GM18870 (cell line): ENCODE results near the gene NPTXR.

Source experiments
- ATAC-seq: cut with Tn5 transposase; IDR thresholded peaks from one replicate; pipeline ENCODE4 v1.9.1; 2021; ENCODE audit warnings: moderate library complexity; ENCODE audit not compliant: unreplicated experiment

Gene NPTXR

DNA sequence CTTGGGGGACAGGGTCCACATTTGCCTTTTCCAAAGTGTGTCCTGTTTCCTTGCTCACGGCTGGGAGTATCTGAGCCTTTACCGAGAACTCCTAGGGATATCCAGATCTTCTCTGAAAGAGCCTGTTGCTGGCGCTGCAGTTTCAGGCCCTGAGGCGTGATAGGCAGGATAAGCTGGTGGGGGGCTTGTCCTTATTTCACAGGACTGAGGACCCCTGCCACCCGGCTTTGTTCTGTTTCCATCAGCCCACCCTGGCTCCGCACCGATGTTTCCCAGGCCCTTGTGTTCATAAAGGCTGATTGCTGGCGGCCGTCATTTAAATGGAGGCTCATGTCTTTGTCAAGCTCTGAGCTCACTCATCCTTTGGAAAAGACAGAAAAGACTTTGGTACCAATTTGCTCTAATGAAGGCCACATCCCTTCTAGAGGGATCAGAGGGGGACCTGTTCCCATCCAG, 9.4 kb upstream of the NPTXR start:
- ATAC-seq, result no peak

DNA sequence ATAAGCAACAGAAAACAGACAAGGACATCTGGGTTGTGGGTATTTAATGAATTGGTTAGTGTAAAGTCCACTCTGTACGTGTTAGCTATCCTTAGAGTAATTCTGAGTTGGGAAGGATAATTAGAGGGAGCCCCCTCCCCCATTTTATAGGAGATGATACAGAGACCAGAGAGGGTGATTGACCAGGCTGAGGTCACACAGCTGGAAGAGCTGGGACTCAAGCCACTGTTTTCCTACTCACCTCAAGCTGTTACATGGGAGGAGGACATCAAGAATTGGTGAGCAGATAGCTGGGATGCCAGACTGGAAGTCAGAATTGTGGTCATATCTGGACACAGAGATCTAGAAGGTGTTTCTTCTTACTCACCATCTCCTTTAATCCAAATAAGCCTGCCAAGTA, 8.7 kb upstream of the NPTXR start:
- no peak for ATAC-seq

DNA sequence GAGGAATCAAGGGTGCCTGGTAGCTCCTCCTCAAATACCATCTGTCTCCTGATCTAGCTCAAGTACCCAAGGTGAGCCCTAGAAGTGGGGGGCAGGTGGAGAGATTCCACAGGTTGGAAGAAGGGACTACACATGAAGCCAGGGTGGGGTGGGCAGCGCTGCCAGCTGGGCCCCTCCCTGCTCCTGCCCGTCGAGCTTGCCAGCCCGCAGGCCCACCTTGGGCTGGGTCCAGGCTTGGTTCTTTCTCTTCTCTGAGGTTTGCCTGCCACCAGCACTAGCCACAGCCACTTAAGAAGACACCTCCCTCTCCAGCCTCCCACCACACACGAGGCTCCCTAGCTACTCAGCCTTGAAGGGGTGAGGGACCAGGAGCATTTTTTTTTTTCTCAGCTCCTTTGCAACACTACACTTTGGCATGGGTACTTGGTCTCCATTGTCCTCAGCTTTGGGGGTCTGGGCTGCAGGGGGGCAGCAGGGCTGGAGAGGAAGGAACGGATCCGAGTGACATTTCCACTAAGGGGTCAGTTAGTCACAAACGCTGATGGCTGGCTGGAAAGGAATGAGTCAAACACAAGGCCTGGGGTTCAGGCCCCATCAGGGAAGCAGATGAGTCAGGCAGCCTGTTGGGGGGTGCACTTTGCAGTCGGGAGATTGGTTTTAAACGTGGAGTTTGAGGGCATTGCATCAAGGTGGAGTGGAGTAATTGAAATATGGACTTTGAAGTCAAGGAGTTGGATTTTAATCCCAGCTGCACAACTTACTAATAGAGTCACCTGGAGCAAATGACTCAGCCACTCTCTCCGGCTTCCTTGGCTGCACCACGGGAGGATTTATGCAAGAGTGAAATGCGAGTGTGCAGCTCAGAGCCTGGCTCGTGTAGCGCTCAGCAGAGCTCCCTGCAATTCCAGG, 7.4 kb upstream of the NPTXR start:
- ATAC-seq, result no peak

DNA sequence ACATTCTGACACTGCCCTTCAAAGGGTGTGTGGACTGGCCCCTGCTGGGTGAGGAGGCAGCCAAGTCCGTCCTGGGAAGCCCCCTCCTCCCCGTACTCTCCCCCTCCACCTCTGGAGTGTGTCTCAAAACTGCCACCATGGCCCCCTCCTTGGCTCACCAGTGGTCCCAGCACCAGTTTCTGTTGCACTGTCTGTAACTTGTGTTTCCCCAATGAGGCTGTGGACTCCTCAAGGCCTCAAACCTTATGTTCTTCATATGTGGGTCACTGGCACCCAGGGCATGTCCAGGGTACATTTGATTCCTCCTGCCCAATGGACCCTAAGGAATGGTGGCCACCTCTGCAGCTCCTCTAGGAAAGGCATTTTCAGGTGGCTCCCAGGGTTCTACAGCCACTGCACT, 6.6 kb upstream of the NPTXR start:
- no peak for ATAC-seq

DNA sequence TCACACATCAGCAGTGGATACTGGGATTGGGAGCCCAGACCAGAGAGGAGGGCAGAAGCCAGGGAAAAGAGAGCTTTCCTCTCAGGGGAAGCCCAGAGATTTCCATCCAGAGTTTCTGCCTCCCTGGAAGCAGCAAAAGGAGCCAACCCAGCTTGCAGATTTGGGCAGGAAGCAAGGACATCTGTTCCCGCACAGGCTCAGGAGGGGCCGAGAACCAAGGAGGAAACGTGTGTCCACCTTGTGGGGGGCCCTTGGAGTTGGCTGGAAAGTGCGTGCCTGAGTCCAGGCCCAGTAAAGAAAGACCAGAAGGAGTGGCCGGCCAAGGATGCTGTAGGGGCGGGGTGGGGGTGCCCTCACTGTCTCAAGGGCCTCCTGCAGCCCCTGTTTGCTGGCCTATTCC, 6.0 kb upstream of the NPTXR start:
- ATAC-seq, result no peak

DNA sequence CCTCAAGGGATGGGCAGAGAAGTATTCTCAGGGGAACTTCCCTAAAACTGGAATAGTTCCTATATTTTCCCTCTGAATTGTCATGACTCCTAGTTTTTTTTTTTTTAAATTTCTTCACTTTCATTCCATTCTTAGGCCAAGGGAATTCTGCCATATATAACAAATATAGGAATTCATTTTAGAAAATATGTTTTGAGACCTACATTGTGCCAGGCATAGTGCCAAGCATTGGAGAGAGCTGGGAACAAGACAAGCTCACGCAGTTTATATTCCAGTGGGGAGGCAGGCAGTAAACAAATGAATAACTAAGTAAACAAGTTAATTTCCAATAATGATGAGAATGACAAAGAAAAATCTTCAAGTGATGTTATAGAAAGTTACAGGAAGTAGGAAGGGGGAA, 2.6 kb upstream of the NPTXR start:
- ATAC-seq, result no peak

DNA sequence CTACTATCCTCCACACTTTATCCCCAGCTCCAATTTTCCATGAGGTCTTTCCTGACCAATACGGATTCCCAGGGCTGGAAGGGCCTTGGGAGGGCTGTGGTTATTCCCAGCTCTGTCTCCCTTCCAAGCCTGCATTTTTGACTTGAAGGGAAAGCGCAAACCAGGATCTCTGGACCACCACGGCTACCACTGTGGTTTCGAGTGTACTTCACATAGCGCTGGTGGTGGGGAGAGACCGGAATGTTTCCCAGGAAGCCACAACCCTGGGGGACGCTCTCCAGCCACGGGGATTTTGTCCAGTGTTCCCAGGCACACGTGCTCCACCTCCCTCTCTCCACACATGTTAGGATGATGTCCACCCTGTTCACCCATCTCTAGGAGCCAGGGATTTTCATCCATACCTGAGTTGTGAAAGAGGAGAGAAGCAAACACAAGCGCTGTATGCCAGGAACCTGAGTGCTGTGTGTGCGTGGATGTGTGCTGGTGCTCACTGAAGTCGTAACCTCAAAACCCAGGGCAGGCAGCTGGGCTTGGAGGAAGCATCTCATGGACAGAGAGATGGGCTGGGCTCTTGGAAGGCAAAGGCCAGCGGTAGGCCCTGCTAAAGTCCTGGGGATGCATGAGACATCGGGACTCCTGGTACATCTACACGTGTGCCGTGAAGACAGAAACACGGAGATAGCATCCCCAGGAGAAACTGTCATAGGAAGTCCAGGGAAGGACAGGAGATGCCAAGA, 1.3 kb upstream of the NPTXR start:
- no peak for ATAC-seq

DNA sequence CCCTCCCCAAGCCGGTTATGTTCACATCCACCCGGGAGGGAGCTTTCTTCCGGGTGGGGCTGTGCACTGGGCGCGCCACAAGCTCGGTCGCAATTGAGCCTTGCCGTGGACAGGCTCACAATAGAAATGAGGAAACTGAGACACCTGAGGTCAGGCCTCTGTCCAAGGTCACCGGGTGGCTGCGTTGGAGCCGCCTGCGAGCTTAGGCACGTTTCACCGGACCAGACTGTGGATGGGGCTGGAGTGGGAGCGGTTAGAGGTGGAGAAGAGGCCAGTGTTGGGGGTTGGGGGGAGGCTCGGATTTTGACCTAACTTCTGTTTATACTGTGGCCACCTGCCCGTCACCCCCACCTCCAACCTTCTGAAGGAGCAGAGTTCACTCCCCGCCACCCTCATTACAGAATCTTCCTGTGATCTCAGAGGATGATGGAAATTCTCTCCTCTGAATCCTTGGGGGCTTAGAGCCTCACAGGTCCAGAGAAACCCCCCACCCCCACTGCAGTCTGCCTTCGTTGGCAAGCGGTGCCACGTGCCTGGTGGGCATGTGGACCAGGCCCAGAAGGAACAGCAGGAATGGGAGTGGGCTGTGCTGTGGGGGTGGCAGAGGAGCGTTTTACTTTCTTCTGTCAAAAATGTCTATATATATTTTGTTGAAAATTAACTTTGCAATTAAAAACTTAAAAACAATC, 631 bp upstream of the NPTXR start:
- ATAC-seq, result no peak

DNA sequence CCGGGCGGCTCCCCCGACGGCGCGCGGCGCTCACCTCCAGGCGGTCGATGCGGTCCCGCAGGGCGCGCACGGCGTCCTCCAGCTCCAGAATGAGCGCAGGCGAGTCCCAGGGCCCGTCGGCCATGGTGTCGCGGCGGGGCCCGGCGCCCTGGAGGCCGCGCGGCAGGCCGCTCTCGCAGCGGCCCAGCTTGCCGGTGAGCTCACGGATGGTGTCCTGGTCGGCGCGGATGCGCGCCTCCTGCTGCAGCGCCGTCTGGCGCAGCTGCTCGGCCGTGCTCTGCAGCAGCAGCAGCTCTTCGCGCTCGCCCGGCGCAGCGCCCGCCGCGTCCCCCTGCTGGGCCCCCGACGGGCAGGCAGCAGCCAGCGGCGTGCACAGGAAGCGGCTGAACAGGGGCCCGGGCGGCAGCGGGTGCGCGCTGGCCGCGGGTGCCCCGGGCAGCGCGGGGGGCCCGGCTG, 599 bp downstream of the NPTXR start:
- no peak for ATAC-seq

DNA sequence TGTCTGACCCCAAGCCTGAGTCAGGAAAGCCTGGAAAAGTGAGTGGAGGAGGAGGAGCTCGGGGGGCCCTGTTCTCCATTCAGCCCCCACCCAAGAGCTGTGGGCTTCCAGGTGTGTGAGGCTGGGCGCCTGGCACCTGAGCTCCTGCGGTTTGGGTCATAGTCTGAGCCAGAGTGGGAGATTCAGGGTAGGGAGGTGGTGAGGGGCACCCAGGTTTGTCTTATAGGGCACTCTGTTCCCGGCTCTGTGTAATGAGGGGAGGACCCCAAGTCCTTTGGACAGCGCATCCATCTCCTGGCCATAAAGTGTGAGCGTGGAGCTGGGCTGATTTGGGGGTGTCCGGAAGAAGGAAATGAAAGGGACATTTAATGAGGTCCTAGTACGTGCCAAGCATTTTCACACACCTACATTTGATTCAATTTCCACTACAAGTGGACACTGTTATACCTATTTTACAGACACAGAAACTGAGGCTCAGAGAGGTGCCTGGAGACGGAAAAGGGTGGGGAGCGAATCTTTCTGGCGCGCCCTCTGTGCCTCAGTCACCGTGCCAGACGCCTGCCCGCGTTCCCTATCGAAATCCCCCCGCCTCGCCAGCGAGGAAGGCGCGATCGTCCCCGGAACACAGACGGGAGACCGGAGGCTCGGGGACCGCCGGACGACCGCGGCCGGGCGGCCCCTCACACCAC, 1.2 kb downstream of the NPTXR start:
- ATAC-seq, result no peak

DNA sequence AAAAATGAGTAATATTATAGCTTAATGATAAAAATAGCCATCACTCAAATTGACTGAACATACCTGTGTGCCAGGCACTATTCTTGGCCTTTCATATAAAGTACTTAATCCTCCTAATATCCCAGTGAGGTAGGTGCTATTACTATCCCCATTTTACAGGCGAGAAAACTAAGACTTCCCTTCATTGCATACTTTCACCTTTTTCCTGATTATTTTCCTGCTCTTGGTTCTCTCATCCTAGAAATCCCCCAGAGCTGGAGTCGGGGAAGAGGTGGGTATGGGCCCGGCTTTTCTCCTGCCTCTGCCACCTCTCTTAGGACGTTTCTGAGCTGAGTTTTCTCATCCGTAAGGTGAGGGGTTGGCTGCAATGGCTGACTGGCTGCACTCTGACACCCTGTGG, 2.2 kb downstream of the NPTXR start:
- no peak for ATAC-seq

DNA sequence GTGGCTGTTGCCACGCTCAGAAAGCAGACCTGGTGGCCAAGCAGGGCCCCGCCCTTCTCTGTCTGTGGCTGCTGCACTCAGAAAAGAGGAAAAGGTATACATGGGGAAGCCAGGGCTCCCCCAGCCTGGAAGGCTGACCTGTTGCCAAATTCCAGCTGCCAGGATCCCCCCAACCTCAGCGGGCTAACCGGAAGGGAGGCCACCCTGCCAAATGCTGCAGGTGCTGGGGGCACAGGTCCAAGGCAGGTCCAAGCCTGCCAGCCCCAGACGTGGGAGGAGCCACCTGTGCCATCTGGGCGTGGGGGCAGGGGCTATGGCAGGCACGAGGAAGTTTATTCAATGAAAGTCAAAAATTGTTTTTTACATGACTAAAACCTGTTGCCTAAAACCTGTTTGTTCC, 2.6 kb downstream of the NPTXR start:
- no peak for ATAC-seq

DNA sequence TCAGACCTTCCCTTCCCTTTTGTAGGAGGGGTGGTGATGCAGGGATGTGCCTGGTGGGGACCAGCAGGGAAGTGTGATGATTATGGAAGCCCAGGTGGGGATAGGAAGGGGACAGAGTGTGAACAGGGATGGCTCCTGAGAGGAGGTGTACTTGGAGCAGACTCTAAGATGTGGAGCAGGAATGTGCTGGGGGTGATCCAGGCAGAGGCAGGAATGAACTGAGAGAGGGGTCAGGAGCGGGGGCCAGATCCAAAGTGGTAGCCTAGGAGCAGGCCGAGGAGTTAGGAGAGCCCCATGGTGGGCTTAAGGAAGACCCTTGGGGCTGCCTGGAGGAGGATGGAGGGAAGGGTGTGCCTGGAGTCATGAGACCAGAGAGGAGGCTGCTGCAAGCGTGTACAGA, 3.7 kb downstream of the NPTXR start:
- ATAC-seq, result no peak

DNA sequence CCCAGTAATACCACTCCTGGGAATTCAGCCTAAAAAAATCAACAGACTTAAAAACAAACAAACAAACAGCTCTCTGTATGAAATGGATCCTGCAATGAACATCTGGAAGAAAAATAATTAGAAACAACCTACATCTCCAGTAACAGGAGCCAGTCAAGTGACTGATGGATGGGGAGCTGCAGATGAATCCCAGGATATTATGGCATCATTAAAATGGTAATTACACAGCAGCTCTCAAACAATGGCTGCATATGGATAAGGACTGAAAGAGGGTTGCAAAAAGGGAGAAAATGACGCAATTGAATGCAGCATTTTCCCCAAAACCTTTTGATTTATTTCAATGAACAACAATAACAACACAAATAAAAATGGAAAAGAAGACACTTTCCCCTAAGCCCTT, 4.1 kb downstream of the NPTXR start:
- ATAC-seq, result no peak

DNA sequence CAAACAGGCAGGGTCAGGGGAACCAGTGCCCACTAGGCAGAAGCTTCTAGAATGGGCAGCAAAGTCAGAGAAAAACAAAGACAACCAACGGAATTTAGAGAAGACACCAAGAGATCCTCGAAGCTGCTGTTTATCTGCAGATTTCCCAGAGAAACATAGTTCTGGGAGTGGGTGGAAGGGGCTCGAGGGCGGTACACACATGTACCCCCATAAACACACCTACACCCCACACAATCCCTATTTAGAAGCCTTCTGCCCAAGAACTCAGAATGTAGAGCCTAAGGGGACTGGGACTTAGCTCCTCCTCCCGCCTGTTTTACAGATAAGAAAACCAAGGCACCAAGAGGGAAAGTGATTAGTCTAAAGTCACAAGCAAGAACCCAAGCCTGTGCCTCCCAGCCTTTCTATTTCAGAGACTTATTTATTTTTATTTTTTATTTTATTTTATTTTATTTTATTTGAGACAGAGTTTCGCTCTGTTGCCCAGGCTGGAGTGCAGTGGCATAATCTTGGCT, 6.4 kb downstream of the NPTXR start:
- ATAC-seq, result no peak

DNA sequence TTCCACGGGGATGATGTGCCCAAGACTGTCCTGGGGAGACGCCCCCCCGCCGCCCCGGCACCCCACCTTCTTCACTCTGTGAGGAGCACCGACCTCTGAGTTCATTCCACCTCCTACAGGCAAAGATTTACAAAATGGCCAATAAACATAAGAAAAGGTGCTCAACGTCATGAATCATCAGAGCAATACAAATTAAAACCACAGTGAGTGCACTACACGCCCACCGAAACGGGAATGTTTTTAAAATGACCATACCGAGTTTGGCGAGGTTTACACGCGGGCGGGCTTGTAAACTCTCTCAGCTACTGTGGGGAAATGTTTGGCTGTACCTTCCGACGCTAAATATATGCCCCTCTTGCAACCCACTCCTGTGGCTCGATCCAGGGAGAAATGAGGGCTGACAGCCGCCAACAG, 7.9 kb downstream of the NPTXR start:
- no peak for ATAC-seq

DNA sequence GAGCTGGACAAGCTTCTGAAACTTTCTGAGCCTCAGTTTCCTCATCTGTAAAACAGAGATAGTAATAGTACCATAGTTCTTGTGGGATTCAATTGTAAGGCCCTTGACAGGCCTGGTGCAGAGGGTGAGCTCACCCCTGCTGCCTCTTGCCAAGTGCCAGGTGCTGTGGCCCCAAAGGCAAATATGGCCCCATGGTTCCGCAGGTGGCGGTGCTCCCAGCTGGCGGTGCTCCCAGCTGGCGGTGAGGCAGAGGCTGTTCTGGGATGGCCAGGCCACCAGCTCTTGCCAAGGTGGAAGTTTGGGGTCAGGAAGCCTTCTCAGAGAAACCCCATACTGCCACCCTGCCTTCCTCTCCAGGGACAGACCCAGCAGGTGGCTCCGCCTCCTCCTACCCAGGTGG, 8.8 kb downstream of the NPTXR start:
- no peak for ATAC-seq

DNA sequence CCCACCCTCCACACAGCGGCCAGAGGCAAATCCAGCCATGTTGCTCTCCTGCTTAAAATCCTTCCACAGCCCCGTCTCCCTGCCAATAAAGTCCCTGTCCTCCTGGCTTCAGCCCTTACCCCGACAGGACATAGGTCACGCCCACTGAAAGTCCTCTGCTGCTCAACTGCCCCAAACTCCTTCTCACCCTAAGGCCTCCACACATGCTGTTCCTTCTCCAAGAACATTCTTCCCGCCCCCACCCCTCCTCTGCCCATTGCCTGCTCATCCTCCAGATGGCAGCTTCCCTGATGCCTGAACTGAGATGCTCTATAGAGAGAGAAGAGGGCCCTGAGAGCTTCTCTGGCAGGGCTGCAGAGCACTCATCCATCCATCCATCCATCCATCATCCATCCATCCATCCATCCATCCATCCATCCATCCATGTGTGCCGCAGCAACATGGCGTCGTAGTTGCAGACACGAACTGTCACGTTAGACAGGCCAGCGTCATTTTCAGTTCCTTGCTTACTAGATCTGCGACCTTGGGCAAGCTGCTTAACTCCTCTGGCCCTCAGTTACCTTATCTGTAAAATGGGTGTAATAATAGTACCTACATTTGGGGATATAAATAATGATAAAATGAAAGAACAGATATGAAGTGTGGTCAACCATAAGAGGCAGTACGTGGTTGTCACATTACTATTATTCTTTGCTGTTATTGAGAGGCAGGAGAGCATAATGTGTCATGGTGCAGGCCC, 9.4 kb downstream of the NPTXR start:
- ATAC-seq, result no peak

DNA sequence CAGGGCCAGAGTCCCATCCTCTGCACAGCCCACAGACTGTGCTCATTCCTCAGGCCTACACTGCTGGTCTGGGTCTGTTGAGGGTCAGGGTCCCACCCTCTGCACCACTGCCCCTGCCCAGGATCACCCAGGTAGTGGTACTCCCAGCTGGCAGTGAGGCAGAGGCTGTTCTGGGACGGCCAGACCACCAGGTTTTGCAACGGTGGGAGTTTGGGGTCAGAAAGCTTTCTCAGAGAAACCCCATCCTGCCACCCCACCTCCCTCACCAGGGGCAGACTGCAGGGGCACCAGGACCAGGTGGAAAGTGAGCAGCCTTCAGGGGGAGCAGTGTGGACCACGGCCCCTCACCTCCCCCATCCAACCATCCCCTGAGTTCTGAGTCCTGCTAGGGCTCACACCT, 10.8 kb downstream of the NPTXR start:
- ATAC-seq, result no peak
